Regular cardiac myocyte (primary cell): Measurements from ENCODE around the gene ZNF44. TPM values are rescaled to one million over a fixed set of nuclear protein-coding genes. Genes with fewer than 3 reads are reported as not detected.

Experiments
- total RNA-seq: library from RNA; depleted of rRNA; stranded (reverse); fragments of >200 nt; gene quantifications from 2 replicates; pipeline ENCODE4 v1.2.3, GENCODE V29; 2014

ZNF44 gene
- 7.3 and 15.2 TPM in 2 replicates for total RNA-seq

DNA sequence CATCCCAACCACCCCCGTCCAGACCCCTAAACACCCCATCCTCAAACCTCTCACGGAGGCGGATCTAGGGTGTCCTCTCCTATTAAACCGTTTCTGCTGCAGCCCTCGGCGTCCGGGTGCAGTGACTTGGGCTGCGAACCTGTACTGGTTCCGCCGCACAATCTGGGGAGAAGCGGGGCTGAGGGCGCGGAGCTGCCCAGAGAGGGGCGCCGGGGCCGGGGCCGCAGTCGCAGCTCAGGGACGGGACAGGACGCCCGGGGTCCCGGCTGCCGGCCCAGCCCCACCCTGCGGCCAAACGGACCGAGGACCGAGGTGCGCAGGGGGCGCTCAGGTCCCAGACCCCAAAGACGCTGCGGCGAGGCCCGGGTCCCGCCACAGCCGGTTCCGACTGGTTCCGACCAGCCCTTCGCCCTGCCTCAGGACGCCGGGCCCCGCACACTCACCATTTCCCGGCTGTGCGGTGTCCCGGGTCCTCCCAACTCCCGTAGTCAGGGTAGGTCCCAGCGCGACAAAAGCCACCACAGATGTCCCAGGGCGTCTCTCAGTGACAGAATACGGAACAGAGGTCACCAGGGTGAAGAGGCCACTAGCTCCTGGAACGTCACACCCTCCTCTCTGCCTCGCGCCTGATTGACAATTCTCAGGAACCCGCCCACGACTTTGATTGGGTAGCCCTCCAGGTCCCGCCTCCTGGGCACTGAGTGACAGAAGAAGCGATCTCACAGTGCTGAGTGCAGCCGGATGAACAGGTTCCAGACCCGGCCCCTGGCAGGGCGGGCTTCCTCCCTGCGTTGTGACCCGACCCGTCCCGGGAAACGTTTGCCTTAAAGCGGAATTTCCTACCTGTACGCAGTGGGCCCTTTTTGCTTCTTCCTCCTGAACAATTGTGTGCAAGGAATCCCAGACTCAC is at the start of gene ZNF44:
TSS of gene ZNF44 (minus strand) at position 635 of the 910 bp plus-strand sequence. CDS start at position 446, 189 bp downstream.

DNA sequence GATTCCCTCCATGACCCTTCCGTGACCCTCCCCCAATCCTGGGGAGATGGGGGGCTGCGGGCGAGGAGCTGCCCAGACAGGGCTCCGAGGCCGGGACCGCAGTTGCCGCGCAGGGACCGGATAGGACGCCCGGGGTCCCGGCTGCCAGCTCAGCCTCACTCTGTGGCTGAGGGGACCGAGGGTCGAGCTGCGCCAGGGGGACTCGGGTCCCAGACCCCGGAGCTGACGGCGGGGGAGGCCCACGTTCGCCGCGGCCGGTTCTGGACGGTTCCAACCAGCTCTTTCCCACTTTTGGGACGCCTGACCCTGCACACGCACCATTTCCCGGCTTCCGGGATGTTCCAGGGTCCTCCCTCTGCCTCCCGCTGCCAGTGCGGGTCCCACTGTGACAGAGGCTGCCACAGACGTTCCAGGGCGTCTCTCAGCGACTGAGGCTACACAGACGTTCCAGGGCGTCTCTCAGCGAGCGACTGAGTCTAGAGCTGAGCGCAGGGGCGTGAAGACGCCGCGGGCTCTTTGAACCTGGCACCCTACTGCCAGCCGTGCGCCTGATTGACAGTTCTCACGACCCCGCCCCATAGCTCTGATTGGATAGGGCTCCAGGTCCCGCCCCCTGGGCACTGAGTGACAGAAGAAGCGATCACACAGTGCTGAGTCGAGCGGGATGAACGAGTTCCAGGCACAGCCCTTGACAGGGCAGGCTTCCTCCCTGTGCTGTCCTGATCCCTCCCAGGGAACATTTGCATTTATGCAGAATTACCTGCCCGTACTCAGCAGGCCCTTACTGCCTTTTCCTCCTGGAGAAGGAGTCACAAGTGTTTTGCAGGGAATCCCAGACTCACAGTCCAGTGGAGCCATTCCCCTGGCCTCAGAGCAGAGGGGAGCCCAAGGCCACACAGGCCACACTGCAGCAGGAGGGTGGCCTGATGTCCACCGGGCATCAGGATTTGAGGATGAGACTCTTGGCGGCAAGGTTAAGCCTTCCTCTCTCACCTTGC is 38.8 kb upstream of the ZNF44 start, which contains the start of gene ZNF563:
TSS of gene ZNF563 (minus strand) at position 472 of the 998 bp plus-strand sequence. CDS start at position 321, 151 bp downstream.

Other genes starting within 250 kb of the ZNF44 start
- gene ZNF878, start 241.9 kb downstream of the ZNF44 start, total RNA-seq = 0.58 TPM in 1 of 2 replicates, not detected in the other
- gene ZNF844, start 230.2 kb downstream of the ZNF44 start, total RNA-seq = 9.0 and 16.6 TPM in 2 replicates
- 5.9 and 7.0 TPM in 2 replicates for gene ZNF20, start 154.5 kb downstream of the ZNF44 start, total RNA-seq
- gene ZNF625, start 138.1 kb downstream of the ZNF44 start, total RNA-seq = 15.9 and 18.6 TPM in 2 replicates
- 8.1 and 10.7 TPM in 2 replicates for gene ZNF136, start 131.8 kb downstream of the ZNF44 start, total RNA-seq
- 4.2 and 8.2 TPM in 2 replicates for gene ZNF563, start 38.8 kb upstream of the ZNF44 start, total RNA-seq
- gene ZNF442, start 70.8 kb upstream of the ZNF44 start, total RNA-seq = 6.3 and 12.7 TPM in 2 replicates
- 4.2 and 5.0 TPM in 2 replicates for gene ZNF799, start 106.4 kb upstream of the ZNF44 start, total RNA-seq
- gene ZNF443, start 146.1 kb upstream of the ZNF44 start, total RNA-seq = 3.7 and 3.8 TPM in 2 replicates
- gene ZNF709, start 189.9 kb upstream of the ZNF44 start, total RNA-seq = 3.1 and 5.9 TPM in 2 replicates